Measurements from ENCODE around the gene AMOT.

AMOT gene

GRCh38 chrX:112738347-112739033 is 102.1 kb downstream of the AMOT start:
- H3K4me3 ChIP-seq (ENCODE audit: control insufficient read depth, low read depth, low read length): no peak overlapping the region
- DNase-seq (ENCODE audit: low read depth): peak; percentile 22
- no peak for TF ChIP-seq CTCF (conservative IDR thresholded peaks at IDR 0.05; ENCODE audit: control insufficient read depth, insufficient read depth, low read depth, low read length)

DNA sequence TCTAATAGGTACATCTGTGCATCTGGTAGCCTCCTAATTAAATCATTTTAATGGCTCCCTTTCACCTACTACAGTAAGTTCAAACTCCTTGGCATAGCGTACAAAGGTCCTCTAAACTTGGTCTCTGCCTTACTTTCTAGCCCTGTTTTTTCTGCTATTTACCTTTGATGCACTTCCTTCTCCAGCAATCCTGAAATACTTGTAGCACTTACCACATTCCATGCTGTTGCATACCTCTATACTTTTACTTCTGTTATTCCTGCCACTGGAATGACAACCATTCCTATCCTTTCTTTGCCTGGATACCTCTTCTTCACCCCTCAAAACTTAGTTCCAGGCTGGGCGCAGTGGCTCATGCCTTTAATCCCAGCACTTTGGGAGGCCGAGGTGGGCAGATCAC is 104.3 kb downstream of the AMOT start:
- H3K4me3 ChIP-seq (ENCODE audit: control insufficient read depth, low read depth, low read length): no peak overlapping the region
- no peak for DNase-seq (ENCODE audit: low read depth)
- TF ChIP-seq CTCF (conservative IDR thresholded peaks at IDR 0.05; ENCODE audit: control insufficient read depth, insufficient read depth, low read depth, low read length): no peak

DNA sequence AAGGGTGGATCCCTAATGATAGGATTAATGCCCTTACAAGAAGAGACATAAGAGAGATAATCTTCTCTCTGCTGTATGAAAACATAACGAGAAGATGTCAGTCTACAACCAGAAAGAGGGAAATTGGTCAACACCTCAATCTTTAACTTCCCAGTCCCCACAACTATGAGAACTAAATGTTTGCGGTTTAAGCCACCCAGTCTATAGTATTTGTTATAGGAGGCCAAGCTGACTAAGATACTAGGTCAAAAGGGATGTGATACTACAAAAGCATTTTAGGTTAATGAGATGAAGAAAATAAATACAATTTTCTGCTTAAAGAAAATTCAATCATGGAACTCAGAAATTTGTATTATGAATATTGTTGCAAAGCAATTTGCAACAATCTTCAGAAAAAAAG is 105.5 kb downstream of the AMOT start:
- H3K4me3 ChIP-seq (ENCODE audit: control insufficient read depth, low read depth, low read length): no peak overlapping the region
- DNase-seq (ENCODE audit: low read depth): no peak
- TF ChIP-seq CTCF (conservative IDR thresholded peaks at IDR 0.05; ENCODE audit: control insufficient read depth, insufficient read depth, low read depth, low read length): no peak

DNA sequence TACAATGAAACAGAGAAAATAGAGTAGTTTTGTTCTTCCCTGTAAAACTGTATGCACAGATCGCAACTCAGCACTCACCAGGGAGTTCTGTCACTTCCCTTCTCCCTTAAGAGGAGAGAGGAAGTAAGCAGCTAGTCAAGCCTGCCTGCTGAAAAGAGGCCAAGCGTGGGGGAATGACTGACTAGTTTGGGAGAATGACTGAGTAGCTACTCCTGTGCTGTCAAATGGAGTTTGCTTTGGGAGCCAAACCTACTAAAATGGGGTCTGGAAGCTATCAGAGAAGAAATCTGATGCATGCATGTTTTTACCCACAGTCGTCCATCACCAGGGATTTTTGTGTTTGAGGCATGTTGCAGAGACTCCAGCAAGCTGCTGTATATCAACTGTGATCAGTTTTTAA is 106.3 kb downstream of the AMOT start:
- peak; percentile 4 for DNase-seq (ENCODE audit: low read depth)
- no peak for TF ChIP-seq CTCF (conservative IDR thresholded peaks at IDR 0.05; ENCODE audit: control insufficient read depth, insufficient read depth, low read depth, low read length)
- no peak overlapping the region for H3K4me3 ChIP-seq (ENCODE audit: control insufficient read depth, low read depth, low read length)

DNA sequence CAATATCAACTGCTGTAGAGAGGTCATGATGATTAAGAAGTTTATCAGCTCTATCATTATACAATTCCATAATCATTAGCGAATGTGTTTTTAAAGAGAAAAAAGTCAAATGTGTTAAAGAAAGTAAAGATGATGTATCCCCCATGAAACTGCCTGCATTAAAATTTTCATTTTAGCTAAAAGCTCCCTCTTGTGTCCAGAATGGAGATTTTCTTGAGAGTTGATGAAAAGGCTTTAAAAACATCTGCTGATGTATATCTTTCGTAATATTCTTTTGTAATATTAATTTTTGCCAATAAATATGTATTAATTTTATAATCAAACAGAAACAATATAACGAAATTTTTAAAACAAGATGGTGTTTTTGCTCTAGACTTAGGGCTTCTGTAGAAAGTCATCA is 108.8 kb downstream of the AMOT start:
- peak; percentile 10 for DNase-seq (ENCODE audit: low read depth)
- peak; percentile 38 for TF ChIP-seq CTCF (conservative IDR thresholded peaks at IDR 0.05; ENCODE audit: control insufficient read depth, insufficient read depth, low read depth, low read length)

More for the DNA sequence above, 108.8 kb downstream of the AMOT start:
- H3K4me3 ChIP-seq (ENCODE audit: control insufficient read depth, low read depth, low read length): no peak overlapping the region
